ENCODE measurements around the gene KCNJ5. TPM values are rescaled to one million over a fixed set of nuclear protein-coding genes. Genes with fewer than 3 reads are reported as not detected.

Gene KCNJ5
- total RNA-seq, 2 donors from 2014 or later: 3.5 to 6.9 TPM

DNA sequence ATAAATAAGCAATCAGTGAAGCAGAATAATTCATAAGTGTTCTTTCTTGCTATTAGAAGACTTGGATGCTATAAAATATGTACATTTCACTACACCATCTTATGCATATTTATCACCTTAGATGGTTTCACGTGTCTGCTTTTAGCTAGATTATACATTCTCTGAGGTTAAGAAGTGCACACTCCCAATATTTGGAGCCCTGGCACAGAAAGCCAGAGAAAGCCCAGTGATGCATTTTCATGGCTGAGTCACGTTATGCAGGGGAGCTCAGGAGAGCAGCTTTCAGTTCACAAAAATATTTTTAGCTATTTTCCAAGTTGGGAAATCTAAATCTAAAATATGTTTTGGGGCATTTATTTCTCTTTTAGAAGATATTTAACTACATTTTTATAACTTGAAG, 56.6 kb downstream of the KCNJ5 start:
- TF ChIP-seq CTCF (IDR thresholded peaks at IDR 0.05): no peak
- Histone ChIP-seq H3K27ac (no peak overlapping the region), H3K27me3 (replicated peaks; ENCODE audit: insufficient read depth) (no peaks in the 10 kb centered on the region), H3K4me1 (ENCODE audit: control insufficient read depth in 1 of 2, low read depth in 2 of 2) (no peaks in the 10 kb centered on the region), H3K4me3 (no peak overlapping the region), H3K9me3 (no peaks in the 10 kb centered on the region), H3K36me3 (no peaks in the 10 kb centered on the region)
- no peak for ATAC-seq (ENCODE audit: insufficient number of reproducible peaks, low FRiP score, low read depth)
- DNase-seq (ENCODE audit: low spot score): no peak

- Histone ChIP-seq H3K9me3 (no peaks in the 10 kb centered on the region), H3K27ac (no peak overlapping the region), H3K36me3 (no peaks in the 10 kb centered on the region), H3K27me3 (replicated peaks; ENCODE audit: insufficient read depth) (no peaks in the 10 kb centered on the region), H3K4me1 (ENCODE audit: control insufficient read depth in 1 of 2, low read depth in 2 of 2) (no peaks in the 10 kb centered on the region), H3K4me3 (no peak overlapping the region)
- ATAC-seq (ENCODE audit: insufficient number of reproducible peaks, low FRiP score, low read depth): no peak
- no peak for DNase-seq (ENCODE audit: low spot score)
- peak; percentile 20 for TF ChIP-seq CTCF (IDR thresholded peaks at IDR 0.05)
Measured at GRCh38 chr11:128948583-128948982, 57.4 kb downstream of the KCNJ5 start.

- no peak for ATAC-seq (ENCODE audit: insufficient number of reproducible peaks, low FRiP score, low read depth)
- DNase-seq (ENCODE audit: low spot score): no peak
- Histone ChIP-seq H3K9me3 (no peaks in the 10 kb centered on the region), H3K4me3 (no peak overlapping the region), H3K4me1 (ENCODE audit: control insufficient read depth in 1 of 2, low read depth in 2 of 2) (no peaks in the 10 kb centered on the region), H3K36me3 (no peaks in the 10 kb centered on the region), H3K27ac (no peak overlapping the region), H3K27me3 (replicated peaks; ENCODE audit: insufficient read depth) (no peaks in the 10 kb centered on the region)
- no peak for TF ChIP-seq CTCF (IDR thresholded peaks at IDR 0.05)
Measured at GRCh38 chr11:128949791-128950454, 58.8 kb downstream of the KCNJ5 start.

- no peak for TF ChIP-seq CTCF (IDR thresholded peaks at IDR 0.05)
- Histone ChIP-seq H3K9me3 (no peaks in the 10 kb centered on the region), H3K4me3 (no peak overlapping the region), H3K27me3 (replicated peaks; ENCODE audit: insufficient read depth) (no peaks in the 10 kb centered on the region), H3K4me1 (ENCODE audit: control insufficient read depth in 1 of 2, low read depth in 2 of 2) (no peaks in the 10 kb centered on the region), H3K36me3 (no peaks in the 10 kb centered on the region), H3K27ac (no peak overlapping the region)
- DNase-seq (ENCODE audit: low spot score) (no peak), ATAC-seq (ENCODE audit: insufficient number of reproducible peaks, low FRiP score, low read depth) (no peak)
Measured at GRCh38 chr11:128953151-128953550, 62.0 kb downstream of the KCNJ5 start.

DNA sequence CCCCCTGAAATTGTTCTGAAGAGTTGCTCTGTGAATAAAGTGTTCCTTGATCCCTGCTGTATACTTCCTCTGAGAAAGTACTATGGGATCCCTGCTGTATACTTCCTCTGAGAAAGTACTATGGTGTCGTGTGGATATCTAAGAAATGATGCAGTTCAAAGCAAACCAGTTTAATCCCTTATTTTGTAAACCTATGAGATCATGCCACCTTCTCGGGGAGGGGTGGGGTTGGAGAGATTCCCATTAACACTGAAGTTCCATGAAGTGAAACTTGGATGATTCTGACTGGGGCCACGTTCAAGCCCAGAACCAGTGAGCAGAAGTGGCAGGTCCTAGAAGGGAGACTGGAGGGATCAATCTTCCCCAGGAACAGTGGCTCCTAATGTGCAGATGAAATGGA, 64.5 kb downstream of the KCNJ5 start:
- H3K4me1 ChIP-seq (ENCODE audit: control insufficient read depth in 1 of 2, low read depth in 2 of 2): no peaks in the 10 kb centered on the region
- no peaks in the 10 kb centered on the region for H3K36me3 ChIP-seq
- ATAC-seq (ENCODE audit: insufficient number of reproducible peaks, low FRiP score, low read depth) (no peak), DNase-seq (ENCODE audit: low spot score) (no peak)
- H3K27ac ChIP-seq: no peak overlapping the region
- H3K9me3 ChIP-seq: no peaks in the 10 kb centered on the region
- no peak for TF ChIP-seq CTCF (IDR thresholded peaks at IDR 0.05)
- no peak overlapping the region for H3K4me3 ChIP-seq
- no peaks in the 10 kb centered on the region for H3K27me3 ChIP-seq (replicated peaks; ENCODE audit: insufficient read depth)

All from thoracic aorta (tissue), 2 donors.